ENCODE data around the gene MOSPD3.
"Not testable (repeated sequence)": the region's sequence is repeated elsewhere in the genome, so short reads cannot be mapped to it uniquely, and the experiment has no call there.

Gene MOSPD3

GRCh38 chr7:100611983-100612729 lies at the start of gene MOSPD3:
Gene MOSPD3 (plus strand): TSS chr7:100612540. CDS start chr7:100612792, 252 bp downstream.
- H3K4me3 ChIP-seq (replicated peaks; ENCODE audit: low read depth, low read length), result peak within 1 kb of the TSS; percentile 51
- DNase-seq (ENCODE audit: extremely low read depth, low read depth), result peak; percentile 99
- TF ChIP-seq CTCF (IDR thresholded peaks at IDR 0.05; ENCODE audit: low read depth, low read length, missing control alignments), result no peak

DNA sequence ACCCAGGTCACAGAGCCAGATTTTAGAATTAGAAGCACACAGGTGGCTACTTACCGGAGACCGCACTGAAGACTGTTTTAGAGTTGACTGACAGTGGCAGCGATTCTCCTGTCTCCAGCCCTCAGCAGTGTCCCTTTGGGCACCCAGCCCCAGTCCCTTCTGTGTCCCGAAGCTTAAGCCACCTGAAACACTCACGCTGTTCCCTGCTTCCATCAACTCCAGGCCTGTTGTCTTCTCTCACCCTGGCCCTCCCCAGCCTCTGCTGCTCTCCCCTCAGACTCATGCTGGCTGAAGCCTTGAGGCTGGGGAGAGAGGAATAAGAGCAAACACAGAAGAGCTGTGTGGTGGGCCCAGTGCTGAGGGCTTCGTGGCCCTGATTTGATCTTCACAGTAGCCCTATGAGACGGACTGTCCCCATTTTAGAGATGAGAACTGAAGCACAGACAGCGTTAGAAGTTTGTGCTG lies 49.2 kb upstream of the MOSPD3 start:
- no peak for DNase-seq (ENCODE audit: extremely low read depth, low read depth)
- no peak overlapping the region for H3K4me3 ChIP-seq (replicated peaks; ENCODE audit: low read depth, low read length)
- no peak for TF ChIP-seq CTCF (IDR thresholded peaks at IDR 0.05; ENCODE audit: low read depth, low read length, missing control alignments)

GRCh38 chr7:100563809-100564400 lies 48.4 kb upstream of the MOSPD3 start:
- TF ChIP-seq CTCF (IDR thresholded peaks at IDR 0.05; ENCODE audit: low read depth, low read length, missing control alignments), result peak; percentile 99
- no peak for DNase-seq (ENCODE audit: extremely low read depth, low read depth)
- no peak overlapping the region for H3K4me3 ChIP-seq (replicated peaks; ENCODE audit: low read depth, low read length)

- not testable (repeated sequence) for DNase-seq (ENCODE audit: extremely low read depth, low read depth)
These were observed 47.9 kb upstream of the MOSPD3 start for GRCh38 chr7:100564405-100564804.

DNA sequence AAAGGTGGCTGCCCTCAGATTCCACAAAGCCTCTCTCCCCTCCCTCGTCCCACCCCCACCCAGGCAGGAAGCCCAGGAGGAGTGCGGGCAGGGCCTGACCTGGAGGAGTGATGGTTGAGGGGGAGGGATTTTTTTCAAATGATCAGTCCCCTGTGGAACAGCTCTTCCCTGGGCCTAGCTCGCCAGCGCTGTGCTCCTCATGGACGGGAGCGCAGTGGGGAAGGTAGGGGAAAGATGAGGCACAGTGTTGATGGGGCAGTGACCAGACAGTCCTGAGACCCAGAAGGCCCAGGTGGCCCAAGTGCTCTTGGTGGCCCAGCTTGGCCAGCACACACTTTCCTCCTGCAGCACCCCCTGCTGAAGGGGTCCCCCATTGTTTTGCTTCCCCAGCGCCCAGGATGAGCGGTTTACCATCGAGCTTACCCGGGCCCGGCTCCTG lies 47.2 kb upstream of the MOSPD3 start:
- H3K4me3 ChIP-seq (replicated peaks; ENCODE audit: low read depth, low read length), result no peak overlapping the region
- no peak for TF ChIP-seq CTCF (IDR thresholded peaks at IDR 0.05; ENCODE audit: low read depth, low read length, missing control alignments)
- no peak for DNase-seq (ENCODE audit: extremely low read depth, low read depth)

More at GRCh38 chr7:100564405-100564804, 47.9 kb upstream of the MOSPD3 start:
- H3K4me3 ChIP-seq (replicated peaks; ENCODE audit: low read depth, low read length), result not testable (repeated sequence)

GRCh38 chr7:100566018-100566531 lies 46.3 kb upstream of the MOSPD3 start:
- H3K4me3 ChIP-seq (replicated peaks; ENCODE audit: low read depth, low read length), result no peak overlapping the region
- no peak for DNase-seq (ENCODE audit: extremely low read depth, low read depth)
- no peak for TF ChIP-seq CTCF (IDR thresholded peaks at IDR 0.05; ENCODE audit: low read depth, low read length, missing control alignments)

- no peak for DNase-seq (ENCODE audit: extremely low read depth, low read depth)
- TF ChIP-seq CTCF (IDR thresholded peaks at IDR 0.05; ENCODE audit: low read depth, low read length, missing control alignments), result no peak
- H3K4me3 ChIP-seq (replicated peaks; ENCODE audit: low read depth, low read length), result no peak overlapping the region
These were observed 45.2 kb upstream of the MOSPD3 start for GRCh38 chr7:100567031-100567730.
